Mucosa of rectum (tissue), 2 donors: Measurements from ENCODE around the gene ME3.

Source experiments
- H3K27ac ChIP-seq, 2 donors: one replicate each; pipeline ENCODE4 v1.7.0; 2013; ENCODE audit warnings: inconsistent platforms in 2 of 2, low read depth in 2 of 2, low read length in 2 of 2
- H3K27me3 ChIP-seq, 2 donors: one replicate each; pipeline ENCODE4 v1.7.0; 2013; ENCODE audit warnings: low read length in 2 of 2; ENCODE audit not compliant: control insufficient read depth in 2 of 2, insufficient read depth in 2 of 2
- H3K36me3 ChIP-seq, 2 donors: one replicate each; pipeline ENCODE4 v1.7.0; 2013; ENCODE audit warnings: low read length in 2 of 2; ENCODE audit not compliant: control insufficient read depth in 2 of 2, insufficient read depth in 2 of 2
- H3K4me1 ChIP-seq, 2 donors: one replicate each; pipeline ENCODE4 v1.7.0; 2013; ENCODE audit warnings: low read length in 2 of 2, mild to moderate bottlenecking in 1 of 2; ENCODE audit not compliant: control insufficient read depth in 2 of 2, insufficient read depth in 2 of 2
- H3K4me3 ChIP-seq, 2 donors: one replicate each; pipeline ENCODE4 v1.7.0; 2013; ENCODE audit warnings: low read length in 2 of 2
- H3K9ac ChIP-seq, 2 donors: one replicate each; pipeline ENCODE4 v1.7.0; 2013; ENCODE audit warnings: low read length in 2 of 2, low read depth in 1 of 2, mild to moderate bottlenecking in 1 of 2
- H3K9me3 ChIP-seq, 2 donors: one replicate each; pipeline ENCODE4 v1.7.0; 2013; ENCODE audit warnings: low read length in 2 of 2; ENCODE audit not compliant: control insufficient read depth in 2 of 2
- donor health status: healthy.
- donor health status: Normal muscosa, but diverticular disease.

The ME3 gene

DNA sequence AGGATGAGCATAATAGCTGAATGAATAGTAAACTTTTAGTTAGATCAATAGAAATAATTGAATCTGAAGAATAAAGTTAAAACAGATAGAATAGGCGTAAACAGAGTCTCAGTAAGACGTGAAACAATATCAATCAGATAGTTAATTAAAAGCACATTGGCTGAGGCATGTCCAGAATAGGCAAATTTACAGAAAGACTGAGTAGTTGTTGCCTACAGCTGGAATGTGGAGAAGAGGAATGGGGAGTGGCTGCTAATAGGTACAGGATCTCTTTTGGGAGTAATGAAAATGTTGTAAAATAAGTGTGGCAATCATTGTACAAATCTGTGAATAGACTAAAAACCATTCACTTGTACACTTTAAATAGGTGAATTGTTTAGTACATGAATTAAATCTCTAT, 36.3 kb upstream of the ME3 start:
- H3K4me1 ChIP-seq, result no peaks in the 10 kb centered on the region
- H3K27me3 ChIP-seq, result no peaks in the 10 kb centered on the region
- H3K4me3 ChIP-seq, result no peak overlapping the region
- H3K36me3 ChIP-seq, result no peaks in the 10 kb centered on the region
- H3K9ac ChIP-seq, result no peak overlapping the region
- no peak overlapping the region for H3K27ac ChIP-seq
- H3K9me3 ChIP-seq, result no peaks in the 10 kb centered on the region

DNA sequence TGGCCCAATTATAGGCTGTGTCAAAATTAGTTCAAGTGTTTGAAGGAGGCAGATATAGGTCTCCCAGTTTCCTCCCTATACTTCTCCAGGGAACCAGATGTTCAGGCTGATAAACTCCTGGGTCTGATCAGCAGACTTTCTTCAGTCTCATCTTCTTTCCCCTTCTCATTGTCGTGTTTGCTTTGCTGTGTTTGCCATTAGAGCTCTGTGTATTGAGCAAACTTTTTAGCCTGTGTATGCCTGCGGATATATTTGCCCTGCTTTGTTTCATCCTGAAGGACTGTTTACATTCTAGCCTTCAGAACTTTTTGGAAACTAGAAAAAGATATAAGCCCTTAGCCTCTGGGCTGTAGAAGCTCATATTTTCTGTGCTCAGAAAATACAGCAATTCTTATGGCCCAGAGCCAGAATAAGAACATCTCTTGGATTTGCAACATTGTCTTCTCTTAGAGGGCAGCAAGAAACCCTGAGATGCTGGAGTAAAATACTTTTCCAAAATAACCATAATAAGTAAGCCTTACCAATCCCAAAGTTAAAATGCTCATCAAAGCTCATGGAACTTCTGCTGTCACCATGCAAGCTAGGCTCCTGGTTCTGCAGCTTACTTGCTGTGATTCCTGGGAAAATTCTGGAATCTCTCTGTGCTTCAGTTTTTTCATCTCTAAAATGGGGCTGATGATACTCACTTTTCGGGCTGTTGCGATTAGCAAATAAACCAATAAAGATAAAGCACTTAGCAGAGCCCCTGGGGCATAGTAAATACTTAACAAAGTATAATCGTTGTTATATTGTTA, 34.1 kb upstream of the ME3 start:
- H3K36me3 ChIP-seq, result no peaks in the 10 kb centered on the region
- no peaks in the 10 kb centered on the region for H3K9me3 ChIP-seq
- H3K27me3 ChIP-seq, result no peaks in the 10 kb centered on the region
- H3K4me1 ChIP-seq, result no peaks in the 10 kb centered on the region
- H3K9ac ChIP-seq, result no peak overlapping the region
- H3K27ac ChIP-seq, result no peak overlapping the region
- H3K4me3 ChIP-seq, result no peak overlapping the region

DNA sequence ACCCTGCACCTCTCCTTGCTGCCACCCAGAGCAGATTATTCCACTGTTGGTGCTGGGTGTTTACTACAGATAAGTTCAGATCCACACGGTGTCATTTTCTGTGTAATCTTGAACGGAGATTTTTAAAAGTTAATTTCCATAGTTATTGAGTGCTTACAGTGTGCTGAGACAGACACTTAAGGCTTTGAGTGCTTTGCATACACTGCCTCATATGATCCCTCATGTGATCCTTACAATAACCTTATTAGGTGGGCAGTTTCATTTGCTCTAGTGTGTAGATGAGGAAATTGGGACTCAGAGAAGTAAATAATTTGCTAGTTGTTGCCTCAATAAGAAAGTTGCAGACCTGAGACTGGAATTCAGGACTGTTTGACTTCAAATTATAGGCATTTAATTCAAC, 32.3 kb upstream of the ME3 start:
- H3K9me3 ChIP-seq, result no peaks in the 10 kb centered on the region
- H3K9ac ChIP-seq, result no peak overlapping the region
- H3K4me3 ChIP-seq, result no peak overlapping the region
- H3K36me3 ChIP-seq, result no peaks in the 10 kb centered on the region
- no peaks in the 10 kb centered on the region for H3K27me3 ChIP-seq
- H3K27ac ChIP-seq, result no peak overlapping the region
- no peaks in the 10 kb centered on the region for H3K4me1 ChIP-seq

DNA sequence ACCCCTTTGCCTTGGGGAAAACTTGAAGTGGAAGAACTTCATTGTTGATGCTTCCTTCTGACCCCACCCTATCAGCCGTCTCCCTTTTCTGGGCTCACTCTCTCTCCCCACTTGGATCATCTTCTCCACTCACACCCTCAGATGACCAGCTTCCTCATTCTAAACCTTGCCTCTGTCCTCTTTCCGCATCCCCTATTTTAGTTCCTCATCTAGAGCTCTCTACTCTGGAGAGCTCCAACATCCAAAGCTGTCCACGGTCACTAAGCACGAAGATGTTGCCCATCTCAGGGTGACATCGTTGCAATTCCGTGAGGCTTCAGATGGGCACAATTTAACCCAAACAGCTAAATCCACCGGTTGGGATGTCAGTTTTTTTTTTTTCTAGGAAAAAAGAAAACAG, 31.6 kb upstream of the ME3 start:
- H3K27me3 ChIP-seq, result no peaks in the 10 kb centered on the region
- H3K36me3 ChIP-seq, result no peaks in the 10 kb centered on the region
- no peak overlapping the region for H3K27ac ChIP-seq
- no peaks in the 10 kb centered on the region for H3K9me3 ChIP-seq
- H3K4me3 ChIP-seq, result no peak overlapping the region
- H3K9ac ChIP-seq, result no peak overlapping the region
- H3K4me1 ChIP-seq, result no peaks in the 10 kb centered on the region

DNA sequence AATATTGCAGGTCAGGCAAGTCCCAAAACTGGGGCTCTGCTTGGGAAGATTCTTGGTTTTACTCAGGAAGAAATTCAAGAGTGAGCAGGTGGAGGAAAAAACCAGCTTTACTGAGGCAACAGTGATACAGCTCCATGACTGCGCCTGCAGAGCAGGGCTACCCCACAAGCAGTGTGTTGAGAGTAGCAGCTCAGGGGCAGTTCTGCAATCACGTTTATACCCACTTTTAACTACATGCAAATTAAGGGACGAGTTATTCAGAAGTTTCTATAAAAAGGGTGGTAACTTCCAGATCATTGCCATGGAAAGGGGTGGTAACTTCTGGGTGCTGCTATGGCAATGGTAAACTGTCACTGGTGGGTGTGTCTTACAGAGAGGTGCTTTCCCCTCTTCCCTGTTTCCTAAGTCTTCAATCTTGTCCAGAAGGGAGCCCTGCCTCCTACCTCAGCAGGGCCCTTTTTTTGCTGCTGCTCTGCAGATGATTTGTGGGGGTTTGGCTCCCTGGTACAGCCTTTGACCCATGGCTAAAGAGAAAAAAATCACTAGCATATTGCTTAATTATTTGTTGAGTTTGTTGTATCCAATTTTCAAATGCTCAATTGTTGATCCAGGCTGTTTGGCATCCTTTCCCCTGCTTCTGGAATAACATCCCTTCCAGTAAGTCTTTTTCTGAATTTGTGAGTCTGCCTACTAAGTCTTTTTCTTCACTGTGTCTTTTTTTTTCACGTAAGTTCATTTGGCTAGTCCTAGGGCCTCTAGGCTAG, 30.0 kb upstream of the ME3 start:
- Histone ChIP-seq H3K4me3 (no peak overlapping the region), H3K4me1 (no peaks in the 10 kb centered on the region), H3K27me3 (no peaks in the 10 kb centered on the region), H3K9me3 (no peaks in the 10 kb centered on the region), H3K27ac (no peak overlapping the region), H3K9ac (no peak overlapping the region), H3K36me3 (no peaks in the 10 kb centered on the region)

DNA sequence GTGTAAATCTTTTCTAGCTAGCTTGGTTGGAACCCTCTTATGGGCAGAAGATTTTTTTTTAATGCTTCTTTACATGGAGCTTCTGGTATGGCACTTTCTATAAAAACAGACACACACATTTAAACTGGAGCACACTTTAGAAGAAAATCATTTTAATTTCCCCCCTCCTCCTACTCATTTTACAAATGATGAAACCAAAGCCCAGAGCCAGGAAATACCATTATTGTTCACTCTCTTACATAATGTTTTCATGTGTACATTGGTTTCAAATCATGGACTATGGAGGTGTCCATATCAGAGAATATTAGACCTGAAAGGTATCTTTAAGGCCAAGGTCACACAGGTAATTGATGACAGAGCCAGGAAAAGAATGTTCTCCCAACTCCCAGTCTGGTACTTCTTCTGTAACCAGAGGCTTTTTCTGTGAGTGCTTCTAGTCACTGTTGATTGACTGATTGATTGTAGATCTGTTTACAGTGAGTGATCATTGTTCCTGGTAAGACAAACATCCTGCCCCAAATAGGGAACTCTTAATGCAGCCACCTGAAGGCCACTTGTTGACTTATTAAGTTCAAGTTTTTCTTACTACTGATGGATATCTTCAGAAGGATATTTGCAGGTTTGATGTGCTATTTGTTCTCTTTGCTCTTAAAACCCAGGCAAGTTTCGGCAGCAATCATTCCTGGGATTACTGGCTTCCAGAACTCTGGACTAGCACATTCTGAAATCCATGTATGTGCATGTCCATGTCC, 26.8 kb upstream of the ME3 start:
- Histone ChIP-seq H3K27ac (no peak overlapping the region), H3K9ac (no peak overlapping the region), H3K36me3 (no peaks in the 10 kb centered on the region), H3K4me3 (no peak overlapping the region), H3K4me1 (no peaks in the 10 kb centered on the region), H3K9me3 (no peaks in the 10 kb centered on the region), H3K27me3 (no peaks in the 10 kb centered on the region)

DNA sequence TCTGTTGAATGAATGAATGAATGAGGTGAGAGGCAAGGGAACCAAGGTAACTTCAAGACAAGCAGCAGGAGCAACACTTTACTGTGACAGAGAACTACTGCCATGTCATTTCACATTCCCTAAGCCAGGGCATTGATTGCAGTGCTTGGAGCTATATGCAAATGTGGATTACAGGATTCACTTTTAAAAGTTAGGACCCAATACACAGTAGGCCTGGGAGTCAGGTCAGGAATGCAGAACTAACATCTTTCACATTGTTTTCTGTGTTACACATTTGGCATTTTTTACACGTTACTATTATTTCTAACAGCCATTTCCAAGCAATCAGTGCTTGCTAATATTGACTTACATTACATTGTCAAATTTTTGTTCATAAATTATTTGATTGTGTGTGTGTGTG, 26.2 kb upstream of the ME3 start:
- Histone ChIP-seq H3K4me3 (no peak overlapping the region), H3K36me3 (no peaks in the 10 kb centered on the region), H3K9me3 (no peaks in the 10 kb centered on the region), H3K27me3 (no peaks in the 10 kb centered on the region), H3K9ac (no peak overlapping the region), H3K4me1 (no peaks in the 10 kb centered on the region), H3K27ac (no peak overlapping the region)

DNA sequence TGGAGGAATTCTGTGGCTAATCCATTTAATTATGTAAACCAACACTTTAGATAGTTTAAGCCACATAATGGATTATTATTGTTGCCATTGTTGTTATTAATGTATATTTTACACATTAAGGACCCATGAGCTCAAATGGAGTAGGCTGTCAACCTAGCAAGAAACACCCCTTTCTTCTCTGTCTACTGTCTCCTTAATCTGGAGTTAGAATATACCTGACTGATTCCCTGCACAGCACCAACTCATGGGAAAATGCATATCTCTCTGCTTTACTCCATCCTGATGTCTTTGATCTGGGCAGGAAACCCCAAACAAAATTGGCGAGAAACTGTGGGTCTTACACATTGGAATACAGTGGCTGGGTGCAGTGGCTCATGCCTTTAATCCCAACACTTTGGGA, 24.0 kb upstream of the ME3 start:
- no peak overlapping the region for H3K4me3 ChIP-seq
- H3K36me3 ChIP-seq, result no peaks in the 10 kb centered on the region
- no peak overlapping the region for H3K27ac ChIP-seq
- no peak overlapping the region for H3K9ac ChIP-seq
- H3K4me1 ChIP-seq, result no peaks in the 10 kb centered on the region
- H3K27me3 ChIP-seq, result no peaks in the 10 kb centered on the region
- H3K9me3 ChIP-seq, result no peaks in the 10 kb centered on the region

DNA sequence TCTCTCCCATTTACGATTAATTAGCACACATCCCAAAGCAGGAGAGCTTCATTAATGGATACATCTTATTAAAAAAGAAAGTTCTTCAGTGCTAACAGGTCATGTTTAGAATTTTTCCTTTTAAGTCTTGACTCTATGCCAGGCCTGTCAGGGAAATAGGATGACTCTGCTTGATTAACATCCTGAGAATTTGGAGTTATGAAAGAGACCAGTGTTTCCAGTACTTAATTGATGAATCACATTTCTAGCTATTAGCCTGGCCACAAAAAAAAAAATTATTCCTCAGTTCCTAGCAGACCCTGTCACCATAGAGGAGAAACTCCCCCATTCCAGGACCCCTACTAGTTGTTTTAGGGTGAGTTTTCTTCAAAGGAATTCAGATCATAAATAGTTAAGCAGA, 23.6 kb upstream of the ME3 start:
- no peaks in the 10 kb centered on the region for H3K36me3 ChIP-seq
- H3K4me1 ChIP-seq, result no peaks in the 10 kb centered on the region
- H3K4me3 ChIP-seq, result no peak overlapping the region
- no peaks in the 10 kb centered on the region for H3K27me3 ChIP-seq
- no peak overlapping the region for H3K9ac ChIP-seq
- no peaks in the 10 kb centered on the region for H3K9me3 ChIP-seq
- no peak overlapping the region for H3K27ac ChIP-seq

DNA sequence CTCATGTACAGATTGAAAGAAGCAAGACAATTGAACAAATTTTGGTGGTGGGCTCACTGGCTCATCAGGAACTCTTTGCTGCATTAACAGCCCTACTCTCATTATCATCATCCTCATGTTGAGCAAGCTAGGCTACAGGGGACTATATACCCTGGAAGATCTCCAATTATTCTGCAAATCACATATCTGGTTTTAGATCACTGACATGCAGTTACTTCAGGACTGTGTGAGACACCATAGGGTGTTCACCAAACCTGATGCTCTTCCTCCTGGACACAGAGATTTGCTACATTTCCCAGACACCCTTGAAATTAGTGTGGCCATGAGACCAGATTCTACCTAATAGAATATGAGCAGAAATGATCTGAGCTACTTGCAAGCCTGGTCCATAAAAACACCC, 23.0 kb upstream of the ME3 start:
- Histone ChIP-seq H3K4me3 (no peak overlapping the region), H3K4me1 (no peaks in the 10 kb centered on the region), H3K27ac (no peak overlapping the region), H3K9ac (no peak overlapping the region), H3K36me3 (no peaks in the 10 kb centered on the region), H3K27me3 (no peaks in the 10 kb centered on the region), H3K9me3 (no peaks in the 10 kb centered on the region)
